Mesenchymal stem cell (in vitro differentiated cells and primary cell): ENCODE measurements around the gene CNKSR3. TPM values are rescaled to one million over a fixed set of nuclear protein-coding genes. Genes with fewer than 3 reads are reported as not detected.

ENCODE experiments used
- DNase-seq: peaks from one replicate; pipeline ENCODE4 v3.0.0-alpha.2; 2013
- H2AFZ ChIP-seq: one replicate; pipeline ENCODE4 v1.6.1; 2013; ENCODE audit warnings: low read depth, mild to moderate bottlenecking, control low read depth, inconsistent platforms, low read length, moderate library complexity
- H2AK5ac ChIP-seq: 2 replicates; pipeline ENCODE4 v1.6.1; 2013; ENCODE audit warnings: low read length, moderate library complexity, mild to moderate bottlenecking, inconsistent platforms; ENCODE audit not compliant: severe bottlenecking
- H2BK120ac ChIP-seq: one replicate; pipeline ENCODE4 v1.6.1; 2013; ENCODE audit warnings: low read depth, mild to moderate bottlenecking, inconsistent platforms, low read length, moderate library complexity
- H2BK12ac ChIP-seq, 2 experiments: one replicate each; pipeline ENCODE4 v1.6.1; 2013; ENCODE audit warnings: inconsistent platforms in 2 of 2, low read length in 2 of 2, mild to moderate bottlenecking in 2 of 2, moderate library complexity in 2 of 2, control low read depth in 1 of 2
- H2BK15ac ChIP-seq: one replicate; pipeline ENCODE4 v1.6.1; 2013; ENCODE audit warnings: mild to moderate bottlenecking, low read depth, inconsistent platforms; ENCODE audit not compliant: poor library complexity, severe bottlenecking
- H2BK5ac ChIP-seq: 2 replicates; pipeline ENCODE4 v1.6.1; 2013; ENCODE audit warnings: low read depth, mild to moderate bottlenecking, low read length, control low read depth, inconsistent platforms; ENCODE audit not compliant: poor library complexity, severe bottlenecking
- H3K14ac ChIP-seq, 2 experiments: one replicate each; pipeline ENCODE4 v1.6.1; 2013; ENCODE audit warnings: inconsistent platforms in 2 of 2, low read length in 2 of 2, control low read depth in 1 of 2, mild to moderate bottlenecking in 1 of 2, moderate library complexity in 1 of 2
- H3K18ac ChIP-seq, 2 experiments: one replicate each; pipeline ENCODE4 v1.6.1; 2013; ENCODE audit warnings: inconsistent platforms in 2 of 2, low read length in 2 of 2, control low read depth in 1 of 2, low read depth in 1 of 2, mild to moderate bottlenecking in 1 of 2
- H3K23ac ChIP-seq, 2 experiments: one replicate each; pipeline ENCODE4 v1.6.1; 2013; ENCODE audit warnings: inconsistent platforms in 2 of 2, low read length in 2 of 2, mild to moderate bottlenecking in 2 of 2, moderate library complexity in 2 of 2, control low read depth in 1 of 2
- H3K27ac ChIP-seq: 2 replicates; pipeline ENCODE4 v1.5.1; 2013; ENCODE audit warnings: mild to moderate bottlenecking, moderate library complexity, low read length, control low read depth, inconsistent platforms; ENCODE audit not compliant: poor library complexity, severe bottlenecking
- H3K27me3 ChIP-seq, 2 experiments: 2 replicates each; pipeline versions ENCODE4 v1.6.1 to v1.7.0; 2013; ENCODE audit warnings: low read length in 2 of 2, mild to moderate bottlenecking in 2 of 2, moderate library complexity in 2 of 2, control low read depth in 1 of 2, inconsistent platforms in 1 of 2; ENCODE audit not compliant: control insufficient read depth in 1 of 2, insufficient read depth in 1 of 2
- H3K36me3 ChIP-seq, 2 experiments: 2 replicates each; pipeline versions ENCODE4 v1.6.1 to v1.7.0; 2013; ENCODE audit warnings: low read length in 2 of 2, control low read depth in 1 of 2, inconsistent platforms in 1 of 2, low read depth in 1 of 2, mild to moderate bottlenecking in 1 of 2; ENCODE audit not compliant: insufficient read depth in 2 of 2, control insufficient read depth in 1 of 2
- H3K4ac ChIP-seq, 2 experiments: one replicate each; pipeline ENCODE4 v1.6.1; 2013; ENCODE audit warnings: inconsistent platforms in 2 of 2, low read length in 2 of 2, mild to moderate bottlenecking in 2 of 2, moderate library complexity in 2 of 2, control low read depth in 1 of 2, low read depth in 1 of 2
- H3K4me1 ChIP-seq: 2 replicates; pipeline ENCODE4 v1.6.1; 2013; ENCODE audit warnings: low read depth, low read length, control low read depth; ENCODE audit not compliant: control insufficient read depth, insufficient read depth
- H3K4me2 ChIP-seq: 2 replicates; pipeline ENCODE4 v1.6.1; 2013; ENCODE audit warnings: low read length, mild to moderate bottlenecking, inconsistent platforms; ENCODE audit not compliant: poor library complexity, severe bottlenecking
- H3K4me3 ChIP-seq, 2 experiments: 2 replicates each; pipeline versions ENCODE4 v1.5.1 to v1.7.0; 2013; ENCODE audit warnings: low read length in 2 of 2, mild to moderate bottlenecking in 2 of 2, control low read depth in 1 of 2, low read depth in 1 of 2; ENCODE audit not compliant: insufficient read depth in 1 of 2
- H3K79me1 ChIP-seq: replicated peaks from 2 replicates; pipeline ENCODE4 v1.6.1; 2013; ENCODE audit warnings: mild to moderate bottlenecking, control low read depth, low read length, inconsistent platforms; ENCODE audit not compliant: poor library complexity, severe bottlenecking
- H3K9ac ChIP-seq: 2 replicates; pipeline ENCODE4 v1.7.0; 2013; ENCODE audit warnings: mild to moderate bottlenecking, low read length, moderate library complexity
- H3K9me3 ChIP-seq: 2 replicates; pipeline ENCODE4 v1.7.0; 2013; ENCODE audit warnings: mild to moderate bottlenecking, low read length; ENCODE audit not compliant: control insufficient read depth
- H4K8ac ChIP-seq: one replicate; pipeline ENCODE4 v1.6.1; 2013; ENCODE audit warnings: inconsistent platforms, mild to moderate bottlenecking, low read length, moderate library complexity
- H4K91ac ChIP-seq: one replicate; pipeline ENCODE4 v1.6.1; 2013; ENCODE audit warnings: mild to moderate bottlenecking, low read length, inconsistent platforms
- WGBS: methylation state at CpG from one replicate; pipeline ENCODE4 v1.1.7; 2013; ENCODE audit warnings: mixed read lengths; 5-methylcytosine and 5-hydroxymethylcytosine counted together
- small RNA-seq: library from polyadenylated mRNA; stranded (forward); fragments of <200 nt; extraction: miRNeasy Mini kit (QIAGEN cat#:217004); gene quantifications from one replicate; pipeline ENCODE3, GENCODE V24; 2013; ENCODE audit warnings: low read depth

The CNKSR3 gene

GRCh38 chr6:154341336-154341735, 169.1 kb downstream of the CNKSR3 start:
- no peak overlapping the region for H3K27ac ChIP-seq
- no peaks in the 10 kb centered on the region for H3K36me3 ChIP-seq
- H3K4ac ChIP-seq, result no peak overlapping the region
- 86% methylated on average over 3 of the region's 4 CpGs for WGBS
- no peaks in the 10 kb centered on the region for H3K79me1 ChIP-seq
- no peak overlapping the region for H4K8ac ChIP-seq
- no peak overlapping the region for H3K23ac ChIP-seq
- no peak overlapping the region for H3K18ac ChIP-seq
- no peak overlapping the region for H3K9ac ChIP-seq
- no peak overlapping the region for H2AFZ ChIP-seq
- H3K4me1 ChIP-seq, result no peaks in the 10 kb centered on the region
- H3K4me3 ChIP-seq, result no peak overlapping the region
- H3K4me2 ChIP-seq, result no peak overlapping the region
- H2BK5ac ChIP-seq, result no peak overlapping the region
- H3K27me3 ChIP-seq, result no peaks in the 10 kb centered on the region
- no peak overlapping the region for H2BK120ac ChIP-seq
- no peak overlapping the region for H2AK5ac ChIP-seq
- no peak overlapping the region for H2BK15ac ChIP-seq
- no peak overlapping the region for H2BK12ac ChIP-seq
- peaks cover 1% of the 10 kb centered on the region for H3K9me3 ChIP-seq
- no peak for DNase-seq
- no peak overlapping the region for H3K14ac ChIP-seq
- no peak overlapping the region for H4K91ac ChIP-seq

Small RNAs within 50 kb of the gene (small RNA-seq; reads per million reads assigned to genes)
- not detected for gene AL357075.2
